ENCODE data around the gene TRA2A. TPM values are rescaled to one million over a fixed set of nuclear protein-coding genes. Genes with fewer than 3 reads are reported as not detected.
"Not testable (repeated sequence)": the region's sequence is repeated elsewhere in the genome, so short reads cannot be mapped to it uniquely, and the experiment has no call there.

The TRA2A gene
- total and polyA plus RNA-seq, 2 donors from 2014 or later: 46.4 to 67.1 TPM

DNA sequence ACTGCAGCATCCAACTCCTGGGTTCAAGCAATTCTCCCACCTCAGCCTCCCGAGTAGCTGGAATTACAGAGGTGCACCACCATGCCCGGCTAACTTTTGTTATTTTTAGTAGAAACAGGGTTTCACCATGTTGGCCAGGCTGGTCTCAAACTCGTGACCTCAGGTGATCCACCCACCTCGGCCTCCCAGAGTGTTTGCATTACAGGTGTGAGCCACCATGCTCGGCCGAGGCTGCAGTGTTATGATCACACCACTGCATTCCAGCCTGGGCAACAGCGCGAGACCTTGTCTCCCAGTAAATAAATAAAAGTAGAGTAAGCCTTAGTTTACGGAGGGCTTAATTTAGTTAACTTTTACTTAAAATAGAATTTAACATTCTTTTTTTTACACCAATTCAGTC lies 37.8 kb downstream of the TRA2A start:
- Histone ChIP-seq H3K36me3 (ENCODE audit: control insufficient read depth in 2 of 3, insufficient read depth in 3 of 3, low read length in 3 of 3) (no peaks in the 10 kb centered on the region), H3K9me3 (ENCODE audit: control insufficient read depth in 2 of 3, insufficient read depth in 1 of 3, low read length in 3 of 3) (no peaks in the 10 kb centered on the region), H3K9ac (ENCODE audit: low read length in 3 of 3) (no peak overlapping the region), H3K27ac (ENCODE audit: low read depth in 2 of 2, low read length in 2 of 2) (no peak overlapping the region), H3K4me1 (ENCODE audit: control insufficient read depth in 2 of 3, insufficient read depth in 2 of 3, low read depth in 1 of 3, low read length in 3 of 3) (peaks cover 0 to 2% (median 0%) of the 10 kb centered on the region in 3 donors), H3K4me3 (ENCODE audit: low read length in 3 of 3) (no peak overlapping the region), H3K27me3 (ENCODE audit: control insufficient read depth, insufficient read depth, low read length) (no peaks in the 10 kb centered on the region)
- DNase-seq: no peak
- TF ChIP-seq, protein P1, sequence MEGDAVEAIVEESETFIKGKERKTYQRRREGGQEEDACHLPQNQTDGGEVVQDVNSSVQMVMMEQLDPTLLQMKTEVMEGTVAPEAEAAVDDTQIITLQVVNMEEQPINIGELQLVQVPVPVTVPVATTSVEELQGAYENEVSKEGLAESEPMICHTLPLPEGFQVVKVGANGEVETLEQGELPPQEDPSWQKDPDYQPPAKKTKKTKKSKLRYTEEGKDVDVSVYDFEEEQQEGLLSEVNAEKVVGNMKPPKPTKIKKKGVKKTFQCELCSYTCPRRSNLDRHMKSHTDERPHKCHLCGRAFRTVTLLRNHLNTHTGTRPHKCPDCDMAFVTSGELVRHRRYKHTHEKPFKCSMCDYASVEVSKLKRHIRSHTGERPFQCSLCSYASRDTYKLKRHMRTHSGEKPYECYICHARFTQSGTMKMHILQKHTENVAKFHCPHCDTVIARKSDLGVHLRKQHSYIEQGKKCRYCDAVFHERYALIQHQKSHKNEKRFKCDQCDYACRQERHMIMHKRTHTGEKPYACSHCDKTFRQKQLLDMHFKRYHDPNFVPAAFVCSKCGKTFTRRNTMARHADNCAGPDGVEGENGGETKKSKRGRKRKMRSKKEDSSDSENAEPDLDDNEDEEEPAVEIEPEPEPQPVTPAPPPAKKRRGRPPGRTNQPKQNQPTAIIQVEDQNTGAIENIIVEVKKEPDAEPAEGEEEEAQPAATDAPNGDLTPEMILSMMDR (IDR thresholded peaks at IDR 0.05; ENCODE audit: borderline replicate concordance, extremely low read depth, insufficient read depth): no peak
- no peak for FAIRE-seq
- intact Hi-C loops (cut with DNase I): no loop called here

DNA sequence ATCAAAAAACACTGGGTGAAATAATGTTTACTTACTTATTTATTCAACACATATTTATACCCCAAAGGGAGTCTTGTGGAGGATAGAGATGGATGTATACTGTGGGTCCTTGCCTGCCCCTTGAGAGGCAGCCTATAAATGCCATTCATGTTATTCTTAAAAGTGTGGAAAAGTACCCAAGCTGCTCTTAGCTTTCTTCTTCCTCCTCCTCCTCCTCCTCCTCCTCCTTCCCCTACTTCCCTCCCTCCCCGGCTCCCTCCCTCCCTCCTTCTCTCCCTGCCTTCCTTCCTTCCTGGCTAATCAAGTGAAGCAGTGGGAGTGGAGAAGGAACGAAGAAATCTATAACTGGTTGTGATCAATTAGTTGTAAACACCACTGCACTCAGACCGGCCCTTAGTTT lies 40.3 kb downstream of the TRA2A start:
- TF ChIP-seq, protein P1 (IDR thresholded peaks at IDR 0.05; ENCODE audit: borderline replicate concordance, extremely low read depth, insufficient read depth): no peak
- H3K9me3 ChIP-seq (ENCODE audit: control insufficient read depth in 2 of 3, insufficient read depth in 1 of 3, low read length in 3 of 3): no peaks in the 10 kb centered on the region
- intact Hi-C loops (cut with DNase I): no loop called here
- H3K36me3 ChIP-seq (ENCODE audit: control insufficient read depth in 2 of 3, insufficient read depth in 3 of 3, low read length in 3 of 3): no peaks in the 10 kb centered on the region
- peaks cover 0 to 2% (median 0%) of the 10 kb centered on the region in 3 donors for H3K4me1 ChIP-seq (ENCODE audit: control insufficient read depth in 2 of 3, insufficient read depth in 2 of 3, low read depth in 1 of 3, low read length in 3 of 3)
- no peaks in the 10 kb centered on the region for H3K27me3 ChIP-seq (ENCODE audit: control insufficient read depth, insufficient read depth, low read length)
- no peak overlapping the region for H3K27ac ChIP-seq (ENCODE audit: low read depth in 2 of 2, low read length in 2 of 2)
- FAIRE-seq (no peak), DNase-seq (no peak)
- no peak overlapping the region for H3K9ac ChIP-seq (ENCODE audit: low read length in 3 of 3)
- H3K4me3 ChIP-seq (ENCODE audit: low read length in 3 of 3): peak overlapping the region in 1 of 3 donors; percentile 71

DNA sequence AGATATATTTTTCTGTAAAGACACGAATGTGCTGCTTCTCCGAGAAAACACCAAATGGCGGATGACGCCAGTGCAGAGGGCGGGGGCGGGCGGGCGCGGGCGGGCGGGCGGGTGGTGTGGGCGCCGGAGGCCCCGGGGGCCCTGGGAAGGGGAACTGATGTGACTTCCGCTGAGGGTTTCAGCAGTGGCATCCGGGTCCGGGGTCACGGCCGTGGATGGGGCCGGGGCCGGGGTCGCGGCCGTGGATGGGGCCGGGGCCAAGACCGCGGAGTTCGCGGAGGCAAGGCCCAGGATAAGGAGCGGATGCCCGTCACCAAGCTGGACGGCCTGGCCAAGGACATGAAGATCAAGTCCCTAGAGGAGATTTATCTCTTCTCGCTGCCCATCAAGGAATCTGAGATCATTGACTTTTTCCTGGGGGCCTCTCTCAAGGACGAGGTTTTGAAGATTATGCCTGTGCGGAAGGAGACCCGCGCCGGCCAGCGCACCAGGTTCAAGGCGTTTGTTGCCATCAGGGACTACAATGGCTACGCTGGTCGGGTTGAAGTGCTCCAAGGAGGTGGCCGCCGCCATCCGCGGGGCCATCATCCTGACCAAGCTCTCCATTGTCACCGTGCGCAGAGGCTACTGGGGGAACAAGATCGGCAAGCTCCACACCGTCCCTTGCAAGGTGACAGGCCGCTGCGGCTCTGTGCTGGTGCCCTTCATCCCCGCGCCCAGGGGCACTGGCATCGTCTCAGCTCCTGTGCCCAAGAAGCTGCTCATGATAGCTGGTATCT lies 41.2 kb downstream of the TRA2A start:
- Histone ChIP-seq H3K36me3 (ENCODE audit: control insufficient read depth in 2 of 3, insufficient read depth in 3 of 3, low read length in 3 of 3) (no peaks in the 10 kb centered on the region), H3K4me3 (ENCODE audit: low read length in 3 of 3) (peak overlapping the region; percentile 65 to 71 (median 69)), H3K4me1 (ENCODE audit: control insufficient read depth in 2 of 3, insufficient read depth in 2 of 3, low read depth in 1 of 3, low read length in 3 of 3) (peaks cover 0 to 2% (median 0%) of the 10 kb centered on the region in 3 donors), H3K9me3 (ENCODE audit: control insufficient read depth in 2 of 3, insufficient read depth in 1 of 3, low read length in 3 of 3) (no peaks in the 10 kb centered on the region), H3K27me3 (ENCODE audit: control insufficient read depth, insufficient read depth, low read length) (no peaks in the 10 kb centered on the region), H3K27ac (ENCODE audit: low read depth in 2 of 2, low read length in 2 of 2) (no peak overlapping the region), H3K9ac (ENCODE audit: low read length in 3 of 3) (peak overlapping the region in 2 of 3 donors; percentile 58 to 65)
- DNase-seq: peak; percentile 75 to 83 (median 80)
- FAIRE-seq: no peak
- TF ChIP-seq, protein P1 (IDR thresholded peaks at IDR 0.05; ENCODE audit: borderline replicate concordance, extremely low read depth, insufficient read depth): no peak
- intact Hi-C loops (cut with DNase I): no loop called here

DNA sequence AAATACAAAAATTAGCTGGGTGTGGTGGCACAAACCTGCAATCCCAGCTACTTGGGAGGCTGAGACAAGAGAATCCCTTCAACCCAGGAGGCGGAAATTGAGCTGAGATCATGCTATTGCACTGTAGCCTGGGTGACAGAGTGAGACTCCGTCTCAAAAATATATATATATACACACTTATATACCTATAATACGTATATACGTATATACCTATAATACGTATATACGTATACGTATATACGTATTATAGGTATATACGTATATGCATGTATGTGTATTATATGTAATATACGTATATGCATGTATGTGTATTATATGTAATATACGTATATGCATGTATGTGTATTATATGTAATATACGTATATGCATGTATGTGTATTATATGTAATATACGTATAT lies 43.1 kb downstream of the TRA2A start:
- H3K27ac ChIP-seq (ENCODE audit: low read depth in 2 of 2, low read length in 2 of 2); H3K9ac ChIP-seq (ENCODE audit: low read length in 3 of 3); H3K27me3 ChIP-seq (ENCODE audit: control insufficient read depth, insufficient read depth, low read length); H3K9me3 ChIP-seq (ENCODE audit: control insufficient read depth in 2 of 3, insufficient read depth in 1 of 3, low read length in 3 of 3); intact Hi-C loops (cut with DNase I); H3K36me3 ChIP-seq (ENCODE audit: control insufficient read depth in 2 of 3, insufficient read depth in 3 of 3, low read length in 3 of 3); FAIRE-seq; H3K4me1 ChIP-seq (ENCODE audit: control insufficient read depth in 2 of 3, insufficient read depth in 2 of 3, low read depth in 1 of 3, low read length in 3 of 3); DNase-seq; H3K4me3 ChIP-seq (ENCODE audit: low read length in 3 of 3): not testable (repeated sequence)

Measured in kidney (tissue), 14 donors.